ENCODE results near the gene CAPZA1. TPM values are rescaled to one million over a fixed set of nuclear protein-coding genes. Genes with fewer than 3 reads are reported as not detected.
A peak's percentile ranks its signal among the peaks of the same experiment; 100 is the strongest.

Gene CAPZA1
- total and polyA plus RNA-seq, 2 donors (not counting 3 experiments of a cell fraction or from before 2014, with no cell fraction given): 77.1 to 183 TPM

GRCh38 chr1:112575154-112575804 lies 44.4 kb upstream of the CAPZA1 start:
- Histone ChIP-seq H3K27ac (ENCODE audit: insufficient read depth, low read depth, low read length) (no peak overlapping the region), H4K20me1 (replicated peaks; ENCODE audit: control insufficient read depth, extremely low read depth, insufficient read depth, low read length) (no peaks in the 10 kb centered on the region), H3K4me3 (replicated peaks in 1 of 3; ENCODE audit: insufficient read depth in 1 of 3, low read depth in 1 of 3, low read length in 3 of 3) (no peak overlapping the region), H3K36me3 (ENCODE audit: control insufficient read depth in 2 of 2, extremely low read depth in 1 of 2, insufficient read depth in 2 of 2, low read length in 2 of 2) (peaks cover 2 to 5% of the 10 kb centered on the region in 2 experiments), H3K9me3 (replicated peaks; ENCODE audit: control insufficient read depth, insufficient read depth, low read length) (no peaks in the 10 kb centered on the region), H3K79me2 (ENCODE audit: control insufficient read depth, insufficient read depth, low read length) (no peaks in the 10 kb centered on the region), H2AFZ (ENCODE audit: low read depth, low read length) (no peak overlapping the region), H3K4me2 (ENCODE audit: insufficient read depth, low read length) (no peak overlapping the region), H3K9ac (replicated peaks; ENCODE audit: extremely low read depth, insufficient read depth, low read length) (no peak overlapping the region), H3K27me3 (ENCODE audit: control insufficient read depth in 2 of 2, insufficient read depth in 2 of 2, low read length in 2 of 2) (no peaks in the 10 kb centered on the region), H3K9me1 (replicated peaks; ENCODE audit: control insufficient read depth, extremely low read depth, insufficient read depth, low read length) (no peaks in the 10 kb centered on the region), H3K4me1 (ENCODE audit: control insufficient read depth, extremely low read depth, insufficient read depth, low read length) (peaks cover 14% of the 10 kb centered on the region)
- ChIA-PET POLR2A (no interaction called here), CTCF (interaction anchor here (1.0 to 2.7 kb wide), 4 partner anchors 31 to 73 kb away, joined by 3 to 18 read pairs (median 6); no protein-coding TSS in a partner anchor)
- TF ChIP-seq MYC (IDR thresholded peaks at IDR 0.05; ENCODE audit: low read depth, low read length) (no peak), POLR2AphosphoS5 (IDR thresholded peaks at IDR 0.05; ENCODE audit: insufficient read depth, low read depth, low read length) (peak; percentile 38), GATA2 (IDR thresholded peaks at IDR 0.05; ENCODE audit: insufficient read depth, insufficient read length, low read depth, low read length) (peak; percentile 48), FOS (IDR thresholded peaks at IDR 0.05; ENCODE audit: borderline replicate concordance, insufficient read depth, low read length) (peak; percentile 75), CTCF (IDR thresholded peaks at IDR 0.05; ENCODE audit: extremely low read depth in 1 of 2, insufficient read depth in 1 of 2, low read depth in 1 of 2, low read length in 2 of 2) (no peak), MAX (IDR thresholded peaks at IDR 0.05; ENCODE audit: insufficient read depth, insufficient read length) (no peak), JUN (IDR thresholded peaks at IDR 0.05; ENCODE audit: borderline replicate concordance, insufficient read depth, insufficient read length, low read depth) (peak; percentile 44), EZH2 (IDR thresholded peaks at IDR 0.05; ENCODE audit: borderline replicate concordance, low read depth, low read length, severe bottlenecking) (no peak), POLR2A (IDR thresholded peaks at IDR 0.05; ENCODE audit: low read depth, low read length) (no peak)
- dilution Hi-C loops (cut with MboI; ENCODE audit: extremely low pct_ligation_motif_present, low sequenced_read_pairs) (no loop called here), intact Hi-C loops (cut with micrococcal nuclease) (no loop called here)
- no TSS peak for BruUV-seq (replicated peaks)
- peak; percentile 81 for FAIRE-seq
- DNase-seq (ENCODE audit: low read depth, low spot score): peak; percentile 45

All from endothelial cell of umbilical vein (primary cell).